ENCODE measurements around the gene CDH23. TPM values are rescaled to one million over a fixed set of nuclear protein-coding genes. Genes with fewer than 3 reads are reported as not detected.

CDH23 gene
- total and polyA plus RNA-seq, 9 of the 15 experiments (the other 6 are each of a cell fraction or from before 2014, with no cell fraction given), result 0.18 to 1.2 (median 0.47) TPM

- TF ChIP-seq RREB1 (CRISPR knock-in tag; IDR thresholded peaks at IDR 0.05) (no peak), ILF3 (IDR thresholded peaks at IDR 0.05; ENCODE audit: borderline replicate concordance) (no peak), ZFPM2 (CRISPR knock-in tag; IDR thresholded peaks at IDR 0.05) (peak; percentile 83; the same call in 1 of the 2 replicates), ZNF830 (CRISPR knock-in tag; IDR thresholded peaks at IDR 0.05) (no peak), SMARCC2 (IDR thresholded peaks at IDR 0.05; ENCODE audit: low read depth) (no peak), CREB5 (CRISPR knock-in tag; IDR thresholded peaks at IDR 0.05) (no peak), PHTF2 (CRISPR knock-in tag; IDR thresholded peaks at IDR 0.05) (0 out of 2 replicates have a peak, but pooled peaks have one; percentile 16), BDP1 (IDR thresholded peaks at IDR 0.05; ENCODE audit: insufficient read depth, insufficient read length) (no peak)
- TF ChIP-seq, protein P1, sequence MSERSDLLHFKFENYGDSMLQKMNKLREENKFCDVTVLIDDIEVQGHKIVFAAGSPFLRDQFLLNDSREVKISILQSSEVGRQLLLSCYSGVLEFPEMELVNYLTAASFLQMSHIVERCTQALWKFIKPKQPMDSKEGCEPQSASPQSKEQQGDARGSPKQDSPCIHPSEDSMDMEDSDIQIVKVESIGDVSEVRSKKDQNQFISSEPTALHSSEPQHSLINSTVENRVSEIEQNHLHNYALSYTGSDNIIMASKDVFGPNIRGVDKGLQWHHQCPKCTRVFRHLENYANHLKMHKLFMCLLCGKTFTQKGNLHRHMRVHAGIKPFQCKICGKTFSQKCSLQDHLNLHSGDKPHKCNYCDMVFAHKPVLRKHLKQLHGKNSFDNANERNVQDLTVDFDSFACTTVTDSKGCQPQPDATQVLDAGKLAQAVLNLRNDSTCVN (CRISPR knock-in tag; IDR thresholded peaks at IDR 0.05), result no peak
- TF ChIP-seq, protein P2, sequence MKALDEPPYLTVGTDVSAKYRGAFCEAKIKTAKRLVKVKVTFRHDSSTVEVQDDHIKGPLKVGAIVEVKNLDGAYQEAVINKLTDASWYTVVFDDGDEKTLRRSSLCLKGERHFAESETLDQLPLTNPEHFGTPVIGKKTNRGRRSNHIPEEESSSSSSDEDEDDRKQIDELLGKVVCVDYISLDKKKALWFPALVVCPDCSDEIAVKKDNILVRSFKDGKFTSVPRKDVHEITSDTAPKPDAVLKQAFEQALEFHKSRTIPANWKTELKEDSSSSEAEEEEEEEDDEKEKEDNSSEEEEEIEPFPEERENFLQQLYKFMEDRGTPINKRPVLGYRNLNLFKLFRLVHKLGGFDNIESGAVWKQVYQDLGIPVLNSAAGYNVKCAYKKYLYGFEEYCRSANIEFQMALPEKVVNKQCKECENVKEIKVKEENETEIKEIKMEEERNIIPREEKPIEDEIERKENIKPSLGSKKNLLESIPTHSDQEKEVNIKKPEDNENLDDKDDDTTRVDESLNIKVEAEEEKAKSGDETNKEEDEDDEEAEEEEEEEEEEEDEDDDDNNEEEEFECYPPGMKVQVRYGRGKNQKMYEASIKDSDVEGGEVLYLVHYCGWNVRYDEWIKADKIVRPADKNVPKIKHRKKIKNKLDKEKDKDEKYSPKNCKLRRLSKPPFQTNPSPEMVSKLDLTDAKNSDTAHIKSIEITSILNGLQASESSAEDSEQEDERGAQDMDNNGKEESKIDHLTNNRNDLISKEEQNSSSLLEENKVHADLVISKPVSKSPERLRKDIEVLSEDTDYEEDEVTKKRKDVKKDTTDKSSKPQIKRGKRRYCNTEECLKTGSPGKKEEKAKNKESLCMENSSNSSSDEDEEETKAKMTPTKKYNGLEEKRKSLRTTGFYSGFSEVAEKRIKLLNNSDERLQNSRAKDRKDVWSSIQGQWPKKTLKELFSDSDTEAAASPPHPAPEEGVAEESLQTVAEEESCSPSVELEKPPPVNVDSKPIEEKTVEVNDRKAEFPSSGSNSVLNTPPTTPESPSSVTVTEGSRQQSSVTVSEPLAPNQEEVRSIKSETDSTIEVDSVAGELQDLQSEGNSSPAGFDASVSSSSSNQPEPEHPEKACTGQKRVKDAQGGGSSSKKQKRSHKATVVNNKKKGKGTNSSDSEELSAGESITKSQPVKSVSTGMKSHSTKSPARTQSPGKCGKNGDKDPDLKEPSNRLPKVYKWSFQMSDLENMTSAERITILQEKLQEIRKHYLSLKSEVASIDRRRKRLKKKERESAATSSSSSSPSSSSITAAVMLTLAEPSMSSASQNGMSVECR (CRISPR knock-in tag; IDR thresholded peaks at IDR 0.05), result no peak
- TF ChIP-seq, protein P3, sequence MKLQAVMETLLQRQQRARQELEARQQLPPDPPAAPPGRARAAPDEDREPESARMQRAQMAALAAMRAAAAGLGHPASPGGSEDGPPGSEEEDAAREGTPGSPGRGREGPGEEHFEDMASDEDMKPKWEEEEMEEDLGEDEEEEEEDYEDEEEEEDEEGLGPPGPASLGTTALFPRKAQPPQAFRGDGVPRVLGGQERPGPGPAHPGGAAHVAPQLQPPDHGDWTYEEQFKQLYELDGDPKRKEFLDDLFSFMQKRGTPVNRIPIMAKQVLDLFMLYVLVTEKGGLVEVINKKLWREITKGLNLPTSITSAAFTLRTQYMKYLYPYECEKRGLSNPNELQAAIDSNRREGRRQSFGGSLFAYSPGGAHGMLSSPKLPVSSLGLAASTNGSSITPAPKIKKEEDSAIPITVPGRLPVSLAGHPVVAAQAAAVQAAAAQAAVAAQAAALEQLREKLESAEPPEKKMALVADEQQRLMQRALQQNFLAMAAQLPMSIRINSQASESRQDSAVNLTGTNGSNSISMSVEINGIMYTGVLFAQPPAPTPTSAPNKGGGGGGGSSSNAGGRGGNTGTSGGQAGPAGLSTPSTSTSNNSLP (IDR thresholded peaks at IDR 0.05; ENCODE audit: borderline replicate concordance, low read depth, low read length), result no peak
Measured at GRCh38 chr10:71713135-71714030, 316.7 kb downstream of the CDH23 start (continued).
